ENCODE data around the gene PBX1. TPM values are rescaled to one million over a fixed set of nuclear protein-coding genes. Genes with fewer than 3 reads are reported as not detected.

Gene PBX1
- polyA plus RNA-seq, 1 donor (not counting 4 experiments of a cell fraction or from before 2014, with no cell fraction given): 2.2 TPM

DNA sequence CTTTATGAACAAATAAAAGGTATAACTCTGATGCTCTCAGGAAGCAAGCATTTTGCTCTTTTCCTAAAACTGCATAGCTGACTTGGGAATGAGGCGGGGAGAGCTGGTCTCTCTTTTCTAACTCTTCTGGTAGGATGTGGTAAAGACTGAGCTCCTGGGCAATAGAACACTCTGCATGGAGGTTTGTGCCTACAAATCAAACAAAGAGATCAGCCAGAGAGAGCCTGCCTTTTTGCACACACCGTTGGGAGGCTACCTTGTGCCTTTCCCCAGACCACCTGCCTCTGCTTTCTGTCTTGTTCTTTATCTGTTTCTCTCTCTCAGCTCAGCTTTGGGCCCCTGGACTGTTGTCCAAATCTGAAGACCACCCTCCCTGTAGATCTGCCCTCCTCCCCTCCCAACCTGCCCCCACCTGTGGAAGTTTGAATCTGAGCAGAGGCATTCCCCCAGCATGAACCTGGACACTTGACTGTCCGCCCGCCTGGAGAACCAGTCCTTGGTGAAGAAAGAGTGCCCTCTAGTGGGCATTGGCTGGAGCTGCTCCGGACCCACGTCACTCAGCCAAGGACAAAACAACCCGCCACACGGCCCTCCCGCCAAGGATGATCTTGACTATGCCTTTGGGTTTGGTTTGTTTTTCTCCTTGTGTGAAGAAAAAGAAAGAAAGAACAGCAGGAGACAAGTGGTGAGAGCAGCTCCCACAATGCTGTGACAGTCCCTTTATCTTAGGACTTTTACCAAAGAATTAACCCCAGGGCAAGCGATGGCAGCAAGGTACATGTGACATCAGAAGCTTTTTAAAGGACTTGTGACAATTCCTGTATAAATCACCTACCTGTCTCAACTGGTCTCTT lies 228.2 kb downstream of the PBX1 start:
- Histone ChIP-seq H3K36me3 (ENCODE audit: control insufficient read depth in 2 of 2, extremely low read depth in 1 of 2, insufficient read depth in 2 of 2, low read length in 2 of 2) (no peaks in the 10 kb centered on the region), H3K9ac (ENCODE audit: control insufficient read depth, extremely low read depth, insufficient read depth, low read length) (no peak overlapping the region), H3K4me3 (ENCODE audit: control insufficient read depth in 2 of 3, extremely low read depth in 1 of 3, insufficient read depth in 2 of 3, low read depth in 1 of 3, low read length in 3 of 3) (no peak overlapping the region), H3K27ac (ENCODE audit: control insufficient read depth, insufficient read depth, low read length) (no peak overlapping the region), H3K4me1 (ENCODE audit: control insufficient read depth, extremely low read depth, insufficient read depth, low read length) (peaks cover 17% of the 10 kb centered on the region), H4K20me1 (ENCODE audit: control insufficient read depth, extremely low read depth, insufficient read depth, low read length) (no peaks in the 10 kb centered on the region), H3K9me1 (ENCODE audit: control insufficient read depth, extremely low read depth, insufficient read depth, low read length) (no peaks in the 10 kb centered on the region), H3K27me3 (ENCODE audit: control insufficient read depth, extremely low read depth, insufficient read depth, low read length) (no peaks in the 10 kb centered on the region), H2AFZ (ENCODE audit: control insufficient read depth, low read length) (peak overlapping the region; percentile 16), H3K79me2 (ENCODE audit: control insufficient read depth, insufficient read depth, low read length) (no peaks in the 10 kb centered on the region), H3K9me3 (ENCODE audit: control insufficient read depth, low read depth, low read length) (no peaks in the 10 kb centered on the region), H3K4me2 (ENCODE audit: control insufficient read depth, extremely low read depth, insufficient read depth, low read depth, low read length) (peak overlapping the region; percentile 62)
- FAIRE-seq (peak; percentile 71), DNase-seq (ENCODE audit: low read depth, low spot score) (peak; percentile 32)
- TF ChIP-seq EZH2 (IDR thresholded peaks at IDR 0.05; ENCODE audit: low read length): no peak
- TF ChIP-seq, protein P1, sequence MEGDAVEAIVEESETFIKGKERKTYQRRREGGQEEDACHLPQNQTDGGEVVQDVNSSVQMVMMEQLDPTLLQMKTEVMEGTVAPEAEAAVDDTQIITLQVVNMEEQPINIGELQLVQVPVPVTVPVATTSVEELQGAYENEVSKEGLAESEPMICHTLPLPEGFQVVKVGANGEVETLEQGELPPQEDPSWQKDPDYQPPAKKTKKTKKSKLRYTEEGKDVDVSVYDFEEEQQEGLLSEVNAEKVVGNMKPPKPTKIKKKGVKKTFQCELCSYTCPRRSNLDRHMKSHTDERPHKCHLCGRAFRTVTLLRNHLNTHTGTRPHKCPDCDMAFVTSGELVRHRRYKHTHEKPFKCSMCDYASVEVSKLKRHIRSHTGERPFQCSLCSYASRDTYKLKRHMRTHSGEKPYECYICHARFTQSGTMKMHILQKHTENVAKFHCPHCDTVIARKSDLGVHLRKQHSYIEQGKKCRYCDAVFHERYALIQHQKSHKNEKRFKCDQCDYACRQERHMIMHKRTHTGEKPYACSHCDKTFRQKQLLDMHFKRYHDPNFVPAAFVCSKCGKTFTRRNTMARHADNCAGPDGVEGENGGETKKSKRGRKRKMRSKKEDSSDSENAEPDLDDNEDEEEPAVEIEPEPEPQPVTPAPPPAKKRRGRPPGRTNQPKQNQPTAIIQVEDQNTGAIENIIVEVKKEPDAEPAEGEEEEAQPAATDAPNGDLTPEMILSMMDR (optimal IDR thresholded peaks at IDR 0.05 in 1 of 3, IDR thresholded peaks at IDR 0.05 in 1 of 3, conservative IDR thresholded peaks at IDR 0.05 in 1 of 3; ENCODE audit: extremely low read depth in 1 of 3, insufficient read depth in 2 of 3, low read length in 3 of 3): peak; percentile 92 to 97 (median 96)
- dilution Hi-C loops (cut with MboI; ENCODE audit: extremely low pct_ligation_motif_present, low sequenced_read_pairs): no loop called here

DNA sequence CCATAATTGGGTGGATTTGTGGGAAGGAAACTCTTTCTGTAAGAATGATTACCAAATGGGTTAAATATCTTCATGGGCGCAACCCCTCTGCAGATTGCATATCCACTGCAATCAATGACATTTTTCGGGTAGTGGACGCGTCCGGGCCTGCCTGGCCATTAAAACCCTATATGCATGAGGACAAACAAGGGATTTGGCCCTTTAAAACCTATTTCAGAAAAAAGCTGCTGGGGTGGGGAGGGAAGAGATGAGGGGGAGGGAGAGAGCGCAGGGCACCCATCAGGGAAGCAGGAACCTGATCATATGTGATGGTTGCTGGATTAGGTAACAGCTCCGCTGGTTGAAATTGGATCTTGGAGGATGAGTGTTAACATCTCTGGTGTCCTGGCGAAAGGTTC lies 228.8 kb downstream of the PBX1 start:
- dilution Hi-C loops (cut with MboI; ENCODE audit: extremely low pct_ligation_motif_present, low sequenced_read_pairs): no loop called here
- no peaks in the 10 kb centered on the region for H3K36me3 ChIP-seq (ENCODE audit: control insufficient read depth in 2 of 2, extremely low read depth in 1 of 2, insufficient read depth in 2 of 2, low read length in 2 of 2)
- no peak overlapping the region for H3K4me3 ChIP-seq (ENCODE audit: control insufficient read depth in 2 of 3, extremely low read depth in 1 of 3, insufficient read depth in 2 of 3, low read depth in 1 of 3, low read length in 3 of 3)
- peaks cover 17% of the 10 kb centered on the region for H3K4me1 ChIP-seq (ENCODE audit: control insufficient read depth, extremely low read depth, insufficient read depth, low read length)
- H3K9me3 ChIP-seq (ENCODE audit: control insufficient read depth, low read depth, low read length): no peaks in the 10 kb centered on the region
- no peak overlapping the region for H3K9ac ChIP-seq (ENCODE audit: control insufficient read depth, extremely low read depth, insufficient read depth, low read length)
- H3K9me1 ChIP-seq (ENCODE audit: control insufficient read depth, extremely low read depth, insufficient read depth, low read length): no peaks in the 10 kb centered on the region
- no peak overlapping the region for H3K27ac ChIP-seq (ENCODE audit: control insufficient read depth, insufficient read depth, low read length)
- peak overlapping the region; percentile 16 for H2AFZ ChIP-seq (ENCODE audit: control insufficient read depth, low read length)
- H4K20me1 ChIP-seq (ENCODE audit: control insufficient read depth, extremely low read depth, insufficient read depth, low read length): no peaks in the 10 kb centered on the region
- FAIRE-seq (no peak), DNase-seq (ENCODE audit: low read depth, low spot score) (no peak)
- TF ChIP-seq EZH2 (IDR thresholded peaks at IDR 0.05; ENCODE audit: low read length): no peak
- TF ChIP-seq, protein P1 (optimal IDR thresholded peaks at IDR 0.05 in 1 of 3, IDR thresholded peaks at IDR 0.05 in 1 of 3, conservative IDR thresholded peaks at IDR 0.05 in 1 of 3; ENCODE audit: extremely low read depth in 1 of 3, insufficient read depth in 2 of 3, low read length in 3 of 3): no peak
- no peaks in the 10 kb centered on the region for H3K79me2 ChIP-seq (ENCODE audit: control insufficient read depth, insufficient read depth, low read length)
- H3K4me2 ChIP-seq (ENCODE audit: control insufficient read depth, extremely low read depth, insufficient read depth, low read depth, low read length): peak overlapping the region; percentile 62
- no peaks in the 10 kb centered on the region for H3K27me3 ChIP-seq (ENCODE audit: control insufficient read depth, extremely low read depth, insufficient read depth, low read length)
